ENCODE data around the gene GSTCD.
"Not testable (repeated sequence)": the region's sequence is repeated elsewhere in the genome, so short reads cannot be mapped to it uniquely, and the experiment has no call there.

GSTCD gene

DNA sequence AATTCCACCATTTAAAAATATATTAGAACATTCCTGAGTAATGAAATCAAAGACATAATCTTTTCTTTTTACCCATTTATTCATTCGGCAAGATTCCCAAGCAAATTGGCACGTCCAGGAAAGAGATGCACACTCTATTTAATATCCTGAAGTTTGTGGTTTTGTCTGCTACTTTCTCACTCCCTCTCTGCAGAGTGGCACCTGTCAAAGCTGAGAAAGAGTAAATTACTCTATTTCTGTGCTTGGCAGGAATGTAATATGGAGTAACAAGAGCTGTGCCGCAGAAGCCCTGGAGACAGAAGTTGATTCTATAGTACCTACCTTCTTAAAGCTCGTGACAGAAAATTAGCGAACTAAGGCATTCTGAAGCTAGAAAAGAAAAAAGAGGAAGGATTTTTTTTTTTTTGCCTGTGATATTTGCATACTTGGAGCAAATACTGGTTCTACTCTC, 5.5 kb downstream of the GSTCD start:
- no peak for DNase-seq (ENCODE audit: low read depth in 2 of 2, low spot score in 1 of 2)

- no peak for DNase-seq (ENCODE audit: low read depth in 2 of 2, low spot score in 1 of 2)
Measured at GRCh38 chr4:105714932-105715331, 6.3 kb downstream of the GSTCD start.

GRCh38 chr4:105715692-105716278, 7.2 kb downstream of the GSTCD start:
- DNase-seq (ENCODE audit: low read depth in 2 of 2, low spot score in 1 of 2): no peak

- no peak for DNase-seq (ENCODE audit: low read depth in 2 of 2, low spot score in 1 of 2)
Measured at GRCh38 chr4:105719204-105719603, 10.6 kb downstream of the GSTCD start.

DNA sequence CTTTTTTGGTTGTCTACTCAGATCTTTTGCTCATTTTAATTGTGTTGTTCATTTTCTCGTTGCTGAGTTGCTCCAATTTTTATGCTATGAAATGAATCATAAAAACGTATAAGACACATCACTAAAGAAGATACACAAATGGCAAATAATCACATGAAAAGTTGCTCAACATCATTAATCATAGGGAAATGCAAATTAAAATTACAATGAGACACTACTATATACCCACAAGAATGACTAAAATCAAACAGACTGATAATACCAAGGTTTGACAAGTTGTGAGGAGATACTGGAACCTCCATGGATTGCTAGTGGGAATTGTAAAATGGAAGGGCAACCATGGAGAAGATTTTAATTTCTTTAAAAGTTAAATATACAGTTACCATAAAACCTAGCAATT, 17.0 kb downstream of the GSTCD start:
- DNase-seq (ENCODE audit: low read depth in 2 of 2, low spot score in 1 of 2): no peak

- not testable (repeated sequence) for DNase-seq (ENCODE audit: low read depth in 2 of 2, low spot score in 1 of 2)
Measured at GRCh38 chr4:105729895-105730294, 21.3 kb downstream of the GSTCD start.

DNA sequence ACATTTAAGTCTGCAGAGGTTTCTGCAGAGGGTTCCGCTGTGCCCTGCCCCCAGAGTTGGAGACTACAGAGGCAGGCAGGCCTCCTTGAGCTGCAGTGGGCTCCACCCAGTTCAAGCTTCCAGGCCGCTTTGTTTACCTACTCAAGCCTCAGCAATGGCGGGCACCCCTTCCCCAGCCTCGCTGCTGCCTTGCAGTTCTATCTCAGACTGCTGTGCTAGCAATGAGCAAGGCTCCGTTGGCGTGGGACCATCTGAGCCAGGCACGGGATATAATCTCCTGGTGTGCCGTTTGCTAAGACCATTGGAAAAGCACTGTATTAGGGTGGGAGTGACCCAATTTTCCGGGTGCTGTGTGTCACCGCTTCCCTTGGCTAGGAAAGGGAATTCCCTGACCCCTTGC, 26.6 kb downstream of the GSTCD start:
- DNase-seq (ENCODE audit: low read depth in 2 of 2, low spot score in 1 of 2): not testable (repeated sequence)

DNA sequence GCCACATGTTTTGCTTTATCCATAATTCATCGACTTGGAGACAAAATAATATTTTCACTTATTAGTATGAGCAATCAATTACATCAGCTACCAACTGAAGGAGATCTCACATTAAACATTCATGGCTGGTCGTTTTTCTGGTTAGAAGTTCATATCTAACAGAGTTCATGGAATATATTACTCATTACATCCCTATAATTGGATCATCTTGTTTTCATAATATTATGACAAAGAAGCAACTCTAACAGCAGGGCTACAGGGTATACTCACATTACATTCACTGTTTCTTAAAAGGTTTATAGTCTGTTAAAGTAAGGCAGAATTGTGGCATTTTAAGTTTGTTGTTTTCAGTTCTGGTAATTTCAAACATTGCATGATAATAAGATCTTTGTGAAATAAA, 33.0 kb downstream of the GSTCD start:
- no peak for DNase-seq (ENCODE audit: low read depth in 2 of 2, low spot score in 1 of 2)

- DNase-seq (ENCODE audit: low read depth in 2 of 2, low spot score in 1 of 2): no peak
Measured at GRCh38 chr4:105748222-105748621, 39.6 kb downstream of the GSTCD start.

GRCh38 chr4:105751718-105752299, 43.2 kb downstream of the GSTCD start:
- DNase-seq (ENCODE audit: low read depth in 2 of 2, low spot score in 1 of 2): no peak

DNA sequence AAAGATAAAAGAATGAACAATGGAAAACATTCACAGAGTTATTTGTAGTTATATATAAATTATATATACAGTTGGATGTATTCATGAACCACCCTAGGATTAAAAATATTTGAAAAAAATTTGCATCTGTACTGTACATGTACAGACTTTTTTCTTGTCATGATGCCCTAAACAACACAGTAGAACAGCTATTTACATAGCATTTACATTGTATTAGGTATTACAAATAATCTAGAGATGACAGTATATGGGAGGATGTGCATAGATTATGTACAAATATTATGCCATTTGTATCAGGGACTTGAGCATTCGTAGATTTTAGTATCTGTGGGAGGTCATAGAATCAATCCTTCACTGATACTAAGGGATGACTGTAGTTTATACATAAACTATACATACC, 44.8 kb downstream of the GSTCD start:
- DNase-seq (ENCODE audit: low read depth in 2 of 2, low spot score in 1 of 2): no peak

- DNase-seq (ENCODE audit: low read depth in 2 of 2, low spot score in 1 of 2): no peak
Measured at GRCh38 chr4:105755375-105755774, 46.8 kb downstream of the GSTCD start.

DNA sequence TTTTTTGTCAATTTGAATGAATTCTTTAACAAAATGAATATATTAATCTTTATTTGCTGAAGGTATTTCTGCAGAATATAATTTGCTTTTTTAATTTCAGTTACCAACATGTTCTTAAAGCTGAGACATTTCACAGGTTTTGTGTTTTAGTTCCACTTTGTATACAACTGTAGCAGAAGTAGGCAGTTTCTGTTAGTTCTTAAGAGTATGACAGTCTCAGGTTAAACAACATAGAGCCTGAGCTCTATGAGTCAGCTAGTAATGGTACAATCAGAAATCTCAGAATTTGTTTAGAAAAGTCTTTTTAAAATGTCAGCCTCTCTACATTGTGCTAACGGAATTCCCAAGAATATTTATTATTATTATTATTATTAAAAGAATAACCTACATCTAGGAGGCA, 50.4 kb downstream of the GSTCD start:
- no peak for DNase-seq (ENCODE audit: low read depth in 2 of 2, low spot score in 1 of 2)

DNA sequence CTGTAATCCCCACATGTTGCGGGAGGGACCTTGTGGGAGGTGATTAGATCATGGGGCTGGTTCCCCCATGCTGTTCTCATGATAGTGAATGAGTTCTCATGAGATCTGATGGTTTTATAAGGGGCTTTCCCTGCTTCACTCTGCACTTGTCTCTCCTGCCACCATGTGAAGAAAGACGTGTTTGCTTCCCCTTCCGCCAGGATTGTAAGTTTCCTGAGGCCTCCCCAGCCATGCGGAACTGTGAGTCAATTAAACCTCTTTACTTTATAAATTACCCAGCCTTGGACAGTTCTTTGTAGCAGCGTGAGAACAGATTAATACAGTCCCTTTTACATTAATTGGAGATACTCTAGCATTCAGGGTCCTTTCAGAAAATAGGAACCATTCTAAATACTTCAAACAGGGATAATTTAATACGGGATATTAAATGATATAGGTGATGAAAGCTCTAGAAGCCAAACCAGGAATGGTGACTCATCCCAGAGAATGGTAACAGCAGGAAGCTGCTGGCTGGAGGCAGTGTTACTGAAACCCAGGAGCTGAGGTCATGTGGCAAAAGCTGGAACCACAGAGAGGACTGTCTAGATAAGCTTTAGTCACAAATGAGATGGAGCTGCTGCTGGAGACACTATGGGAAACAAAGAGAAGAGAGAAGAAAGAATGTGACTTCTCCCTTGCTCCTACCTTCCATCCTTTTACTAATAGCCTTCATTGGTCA, 57.3 kb downstream of the GSTCD start:
- no peak for DNase-seq (ENCODE audit: low read depth in 2 of 2, low spot score in 1 of 2)

GRCh38 chr4:105767579-105767978, 59.0 kb downstream of the GSTCD start:
- no peak for DNase-seq (ENCODE audit: low read depth in 2 of 2, low spot score in 1 of 2)

DNA sequence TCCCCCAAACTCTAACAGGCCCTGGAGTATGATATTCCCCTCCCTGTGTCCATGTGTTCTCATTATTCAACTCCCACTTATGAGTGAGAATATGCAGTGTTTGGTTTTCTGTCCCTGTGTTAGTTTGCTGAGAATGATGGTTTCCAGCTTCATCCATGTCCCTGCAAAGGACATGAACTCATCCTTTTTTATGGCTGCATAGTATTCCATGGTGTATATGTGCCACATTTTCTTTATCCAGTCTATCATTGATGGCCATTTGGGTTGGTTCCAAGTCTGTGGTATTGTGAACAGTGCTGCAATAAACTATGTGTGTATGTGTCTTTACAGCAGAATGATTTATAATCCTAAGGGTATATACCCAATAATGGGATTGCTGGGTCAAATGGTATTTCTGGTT, 61.9 kb downstream of the GSTCD start:
- not testable (repeated sequence) for DNase-seq (ENCODE audit: low read depth in 2 of 2, low spot score in 1 of 2)

GRCh38 chr4:105772065-105772464, 63.5 kb downstream of the GSTCD start:
- not testable (repeated sequence) for DNase-seq (ENCODE audit: low read depth in 2 of 2, low spot score in 1 of 2)

DNA sequence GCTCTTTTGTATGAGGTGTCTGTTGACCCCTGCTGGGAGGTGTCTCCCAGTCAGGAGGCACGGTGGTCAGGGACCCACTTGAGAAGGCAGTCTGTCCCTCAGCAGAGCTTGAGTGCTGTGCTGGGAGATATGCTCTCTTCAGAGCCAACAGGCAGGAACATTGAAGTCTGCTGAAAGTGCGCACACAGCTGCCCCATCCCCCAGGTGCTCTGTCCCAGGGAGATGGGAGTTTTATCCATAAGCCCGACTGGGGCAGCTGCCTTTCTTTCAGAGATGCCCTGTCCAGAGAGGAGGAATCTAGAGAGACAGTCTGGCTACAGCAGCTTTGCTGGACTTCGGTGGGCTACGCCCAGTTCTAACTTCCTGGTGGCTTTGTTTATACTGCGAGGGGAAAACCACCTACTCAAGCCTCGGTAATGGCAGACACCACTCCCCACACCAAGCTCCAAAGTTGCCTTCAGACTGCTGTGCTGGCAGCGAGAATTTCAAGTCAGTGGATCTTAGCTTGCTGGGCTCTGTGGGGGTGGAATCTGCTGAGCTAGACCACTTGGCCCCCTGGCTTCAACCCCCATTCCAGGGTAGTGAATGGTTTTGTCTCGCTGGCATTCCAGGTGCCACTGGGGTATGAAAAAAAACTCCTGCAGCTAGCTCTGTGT, 67.3 kb downstream of the GSTCD start:
- DNase-seq (ENCODE audit: low read depth in 2 of 2, low spot score in 1 of 2): not testable (repeated sequence)

DNA sequence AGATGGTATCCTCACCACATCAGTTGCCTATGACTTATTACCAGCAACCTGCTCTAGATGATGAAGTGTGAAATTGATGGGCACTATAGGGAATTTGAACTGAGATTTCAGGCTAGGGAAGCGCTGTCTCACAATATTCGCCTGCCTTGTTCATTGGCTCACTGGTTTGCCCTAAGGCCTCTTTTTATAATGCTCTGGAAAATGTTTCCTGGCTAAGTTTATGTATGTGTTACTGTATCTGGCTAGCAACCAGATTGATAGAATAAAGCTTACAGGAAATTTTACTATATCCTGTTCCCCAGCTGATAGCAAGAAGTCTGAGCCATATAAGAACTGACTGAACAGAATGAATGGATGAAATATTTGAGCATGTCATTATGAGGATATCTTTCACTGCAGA, 71.6 kb downstream of the GSTCD start:
- no peak for DNase-seq (ENCODE audit: low read depth in 2 of 2, low spot score in 1 of 2)

- no peak for DNase-seq (ENCODE audit: low read depth in 2 of 2, low spot score in 1 of 2)
Measured at GRCh38 chr4:105784761-105785160, 76.2 kb downstream of the GSTCD start.

DNA sequence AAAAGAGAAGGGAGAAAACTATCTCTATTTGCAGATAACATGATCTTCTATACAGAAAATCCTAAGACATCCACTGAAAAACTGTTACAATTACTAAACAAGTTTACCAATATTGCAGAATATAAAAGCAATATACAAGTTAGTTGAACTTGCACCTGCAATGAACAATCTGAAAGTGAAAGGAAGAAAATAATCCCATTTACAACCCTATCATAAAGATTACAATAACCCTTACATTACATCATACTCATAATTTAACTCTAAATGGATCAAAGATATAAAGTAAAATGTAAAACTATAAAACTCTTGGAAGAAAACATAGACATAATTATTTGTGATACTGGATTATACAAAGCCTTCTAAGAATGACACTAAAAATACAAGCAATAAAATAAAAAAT, 77.2 kb downstream of the GSTCD start:
- DNase-seq (ENCODE audit: low read depth in 2 of 2, low spot score in 1 of 2): no peak

DNA sequence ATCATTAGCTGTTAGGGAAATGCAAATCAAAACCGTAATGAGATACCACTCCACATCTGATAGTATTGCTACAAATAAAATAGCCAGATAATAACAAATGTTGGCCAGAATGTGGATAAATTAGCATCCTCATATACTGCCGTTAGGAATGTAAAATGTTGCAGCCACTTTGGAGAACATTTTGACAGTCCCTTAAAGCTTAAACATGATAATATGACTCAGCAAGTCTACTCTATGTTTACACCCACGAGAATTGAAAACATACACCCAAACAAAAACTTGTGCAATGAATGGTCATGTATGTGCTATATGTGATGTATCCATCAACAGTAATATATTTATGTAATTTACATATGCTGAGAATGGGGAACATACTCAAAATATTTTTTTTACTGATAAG, 78.2 kb downstream of the GSTCD start:
- DNase-seq (ENCODE audit: low read depth in 2 of 2, low spot score in 1 of 2): no peak

All from stimulated activated CD8-positive, alpha-beta memory T cell treated with anti-CD3 and anti-CD28 coated beads, Interleukin-4, amount 100 ng/mL, for 4 hours (primary cell).